GM11168 (cell line): ENCODE results near the gene TMEM200A.

Source experiments
- in situ Hi-C: fragments of 300-500 bp; cut with MboI; formaldehyde crosslinking; loops from one replicate; pipeline ENCODE4 v1.12.0; 2022; ENCODE audit warnings: low sequenced_read_pairs; ENCODE audit not compliant: unreplicated experiment

The TMEM200A gene

DNA sequence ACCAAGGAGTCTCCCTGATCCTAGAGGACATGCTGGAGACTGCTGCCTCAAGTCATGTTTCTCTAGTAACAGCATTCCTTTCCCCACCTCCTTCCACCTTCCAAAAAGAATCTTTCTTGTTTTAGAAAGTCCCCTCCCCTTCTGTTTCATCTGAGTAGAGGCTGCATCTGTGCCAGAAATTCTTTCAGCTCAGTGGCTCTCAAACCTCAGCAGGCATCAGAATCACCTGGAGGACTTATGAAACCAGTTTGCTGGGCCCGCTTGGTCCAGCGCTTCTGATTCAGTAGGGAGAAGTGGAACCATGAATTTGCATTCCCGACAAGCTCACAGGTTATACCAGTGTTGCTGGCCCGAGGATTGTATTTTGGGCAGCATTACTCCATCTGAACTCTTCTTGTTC lies 55.1 kb downstream of the TMEM200A start:
- in situ Hi-C loops, result no loop called here

DNA sequence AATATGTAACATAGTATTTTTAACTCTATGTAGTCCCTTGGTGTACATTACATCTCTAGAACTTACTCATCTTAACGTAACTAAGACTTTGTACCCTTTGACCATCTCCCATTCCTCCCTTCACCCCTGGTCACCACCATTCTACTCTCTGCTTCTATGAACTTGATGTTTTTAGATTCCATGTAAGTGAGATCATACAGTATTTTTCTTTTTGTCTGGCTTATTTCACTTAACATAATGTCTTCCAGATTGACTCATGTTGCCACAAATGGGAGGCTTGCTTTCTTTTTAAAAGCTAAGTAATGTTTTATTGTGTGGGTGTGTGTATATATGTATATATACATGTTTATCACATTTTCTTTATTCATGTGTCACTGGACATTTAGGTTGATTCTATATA lies 55.8 kb downstream of the TMEM200A start:
- in situ Hi-C loops, result no loop called here

DNA sequence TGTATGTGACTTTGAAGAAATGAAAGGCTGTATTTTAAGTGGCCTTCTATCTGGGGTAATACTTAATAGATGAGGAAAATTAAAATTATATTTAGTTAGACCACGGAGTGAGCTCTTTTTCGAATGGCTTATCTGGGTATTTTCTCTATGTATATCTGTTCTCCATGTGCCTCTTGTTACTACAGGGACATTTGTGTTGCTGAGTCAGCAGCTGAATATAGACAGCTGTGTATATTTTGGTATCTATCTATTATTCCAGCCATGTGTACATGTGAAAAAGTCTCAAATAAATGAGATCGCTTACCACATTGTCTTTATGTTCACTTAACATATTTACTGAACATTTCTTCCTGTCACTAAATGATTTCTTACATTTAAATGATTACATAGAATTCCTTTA lies 57.2 kb downstream of the TMEM200A start:
- in situ Hi-C loops, result no loop called here

DNA sequence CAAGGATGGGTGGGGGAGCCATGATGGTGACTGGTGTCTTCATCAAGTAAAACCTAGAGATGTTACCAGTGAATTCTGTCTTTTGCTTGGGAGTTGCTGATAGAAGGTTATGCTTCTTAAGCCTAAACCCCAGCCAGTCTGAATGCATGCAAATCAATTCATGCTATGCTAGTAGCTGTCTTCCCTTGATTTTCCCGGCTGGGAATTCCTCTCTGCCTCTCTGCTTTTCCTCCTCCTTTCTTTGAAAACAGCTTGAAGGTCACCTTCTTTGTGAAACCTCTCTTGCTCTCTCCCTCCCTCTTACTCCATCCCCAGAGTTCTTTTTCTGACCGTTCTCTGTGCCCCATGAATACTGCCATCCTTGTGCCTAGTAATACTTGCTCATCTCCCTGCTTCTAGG lies 58.9 kb downstream of the TMEM200A start:
- in situ Hi-C loops, result no loop called here

DNA sequence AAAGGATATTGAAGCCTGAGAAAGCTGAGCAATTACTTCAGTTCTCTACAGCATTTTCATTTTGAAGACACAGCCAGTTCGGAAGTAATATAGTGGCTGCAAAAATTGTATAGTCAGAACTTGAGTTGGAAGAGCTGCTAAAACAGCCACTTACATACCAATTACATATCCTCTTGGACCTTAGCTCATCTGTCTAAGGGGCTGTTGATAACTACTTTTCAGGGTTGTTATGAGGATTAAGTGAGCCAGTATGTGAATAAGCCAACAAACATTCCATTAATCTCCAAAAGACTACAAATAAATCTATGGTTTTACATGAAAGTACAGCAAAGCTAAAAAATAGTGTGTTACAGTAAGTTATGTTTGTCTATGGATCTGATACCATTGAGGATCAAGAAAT lies 59.7 kb downstream of the TMEM200A start:
- in situ Hi-C loops, result no loop called here

DNA sequence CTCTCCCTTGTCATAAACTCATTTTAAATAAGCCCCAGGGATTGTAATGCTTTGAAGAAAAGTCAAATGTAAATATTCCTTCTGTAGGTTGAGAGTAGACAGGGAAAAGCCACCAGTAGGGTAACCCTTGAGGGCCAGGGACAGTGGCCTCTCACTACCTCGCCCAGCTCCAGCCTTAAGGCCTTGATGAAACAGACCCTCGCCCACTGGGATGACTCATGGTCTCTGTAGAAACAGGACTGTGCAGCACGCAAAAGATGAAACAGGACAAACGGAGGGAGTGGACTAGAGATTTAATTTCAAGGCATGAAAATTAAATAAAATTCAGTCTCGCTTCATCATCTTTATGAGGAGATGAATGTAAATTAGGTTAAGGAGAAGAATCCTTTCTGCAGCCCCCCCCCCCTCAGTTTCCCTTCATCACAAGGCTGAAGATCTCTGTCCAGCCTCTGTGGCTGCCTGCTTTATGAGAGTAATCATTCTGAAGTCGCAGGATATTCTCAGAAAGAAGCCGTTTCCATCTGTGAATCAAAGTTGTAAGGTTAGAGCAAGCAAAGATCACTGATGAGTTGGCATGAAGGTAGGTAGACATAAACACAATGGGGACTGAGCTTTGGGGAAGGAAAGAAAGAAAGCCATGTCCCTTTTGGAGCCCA lies 60.4 kb downstream of the TMEM200A start:
- in situ Hi-C loops, result no loop called here

DNA sequence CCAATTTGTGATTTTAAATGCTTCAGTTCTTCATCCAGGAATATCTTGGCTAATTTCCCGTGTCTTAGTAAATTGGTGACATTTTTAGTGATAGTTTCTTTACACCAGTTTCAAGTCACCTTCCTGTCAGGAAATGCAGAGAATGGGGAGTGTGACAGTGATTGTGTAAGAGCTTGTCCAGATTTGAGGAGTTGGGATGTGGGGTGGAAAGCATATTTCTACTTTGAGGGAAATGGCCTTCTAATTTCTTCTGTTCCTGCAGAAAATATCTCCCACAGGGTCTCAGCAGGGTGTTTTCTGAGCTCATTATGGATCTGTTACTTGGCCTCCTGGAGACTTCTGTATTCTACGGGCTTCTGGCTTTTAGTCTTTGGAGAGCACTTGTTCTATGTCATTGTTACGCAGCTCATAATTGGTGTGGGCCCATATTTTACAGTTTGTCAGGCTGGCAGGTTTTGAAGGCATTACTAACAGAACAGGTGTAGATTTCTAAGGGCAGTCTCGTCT lies 65.6 kb downstream of the TMEM200A start:
- in situ Hi-C loops, result no loop called here

DNA sequence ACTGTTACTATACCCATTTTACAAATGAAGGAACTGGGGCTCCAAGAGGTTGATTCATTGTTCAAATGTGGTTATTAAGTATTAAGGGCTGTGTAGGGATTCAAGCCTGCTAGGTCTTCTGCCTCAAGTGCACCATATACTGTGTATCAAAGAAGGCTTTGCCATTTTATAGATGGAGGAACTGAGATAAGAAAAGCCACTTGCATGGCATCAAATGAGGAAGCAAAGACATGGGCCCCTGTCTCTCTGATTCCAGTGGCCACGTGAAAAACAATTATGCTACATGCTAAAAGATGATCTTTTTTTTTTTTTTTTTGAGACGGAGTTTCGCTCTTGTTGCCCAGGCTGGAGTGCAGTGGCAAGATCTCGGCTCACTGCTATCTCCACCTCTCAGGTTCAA lies 67.0 kb downstream of the TMEM200A start:
- in situ Hi-C loops, result no loop called here

DNA sequence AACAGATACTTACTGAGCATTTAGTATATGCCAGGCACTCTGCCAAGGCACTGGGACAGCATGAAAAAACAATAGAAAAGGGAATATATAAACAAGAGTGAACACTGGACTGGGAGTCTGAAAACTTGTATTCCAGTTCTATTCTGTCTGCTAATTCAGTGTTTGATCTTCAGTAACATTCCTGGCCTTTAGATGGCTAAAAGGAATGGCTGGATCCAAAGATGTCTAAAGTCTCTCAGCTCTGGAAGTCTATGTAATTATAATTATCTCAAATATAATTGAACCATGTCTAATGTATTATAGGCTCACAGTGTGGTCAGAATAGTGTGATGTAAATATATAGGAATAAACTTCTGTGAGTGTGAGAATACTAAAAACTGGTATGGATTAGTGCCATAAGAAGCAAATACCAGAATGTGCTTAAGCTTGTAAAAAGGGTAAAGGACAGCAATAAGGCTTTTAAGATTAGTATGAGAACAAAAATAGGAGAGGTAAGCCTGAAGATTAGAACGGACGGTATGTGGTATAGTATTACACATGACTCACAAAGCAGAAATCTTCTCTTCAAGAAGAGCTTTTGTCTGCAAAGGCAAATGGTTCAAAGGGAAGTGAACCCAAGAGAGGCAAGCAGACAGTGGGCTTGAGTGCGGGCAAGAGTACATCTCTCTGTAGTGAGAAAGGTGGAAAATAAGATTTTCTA lies 68.5 kb downstream of the TMEM200A start:
- in situ Hi-C loops, result no loop called here

DNA sequence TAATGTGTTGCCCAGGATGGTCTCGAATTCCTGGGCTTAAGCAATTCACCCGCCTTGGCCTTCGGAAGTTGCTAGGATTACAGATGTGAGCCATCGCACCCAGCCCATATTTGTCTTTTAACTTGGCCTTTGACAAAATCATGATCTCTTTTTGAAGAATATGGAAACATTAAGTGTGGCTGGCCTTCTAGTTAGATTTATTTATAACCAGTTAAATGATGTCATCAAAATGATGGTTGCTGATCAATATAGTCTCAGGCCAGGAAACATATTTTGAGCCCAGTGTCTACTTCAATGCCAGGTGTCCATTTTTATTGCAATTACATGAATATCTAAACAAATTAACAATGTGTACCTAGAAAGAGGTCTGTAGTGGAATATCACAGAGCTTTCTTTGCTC lies 69.4 kb downstream of the TMEM200A start:
- in situ Hi-C loops, result no loop called here

DNA sequence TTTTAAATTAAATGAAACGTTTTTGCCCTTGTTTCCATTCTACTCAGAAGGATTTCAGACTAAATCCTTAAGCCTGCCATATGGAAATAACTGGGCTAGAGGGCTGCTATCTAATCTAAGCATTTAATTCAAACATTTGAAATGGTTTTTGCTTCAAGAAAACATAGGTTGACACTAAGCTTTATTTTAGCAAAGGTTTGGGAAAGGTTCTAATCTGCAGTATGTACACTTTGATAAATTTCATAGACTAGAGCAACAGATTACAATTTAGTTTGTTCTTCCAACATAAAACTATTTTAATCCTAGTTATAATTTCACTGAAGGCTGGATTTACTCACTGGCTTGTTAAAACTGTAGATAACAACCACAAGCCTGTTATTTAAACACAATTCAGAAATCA lies 72.1 kb downstream of the TMEM200A start:
- in situ Hi-C loops, result no loop called here

DNA sequence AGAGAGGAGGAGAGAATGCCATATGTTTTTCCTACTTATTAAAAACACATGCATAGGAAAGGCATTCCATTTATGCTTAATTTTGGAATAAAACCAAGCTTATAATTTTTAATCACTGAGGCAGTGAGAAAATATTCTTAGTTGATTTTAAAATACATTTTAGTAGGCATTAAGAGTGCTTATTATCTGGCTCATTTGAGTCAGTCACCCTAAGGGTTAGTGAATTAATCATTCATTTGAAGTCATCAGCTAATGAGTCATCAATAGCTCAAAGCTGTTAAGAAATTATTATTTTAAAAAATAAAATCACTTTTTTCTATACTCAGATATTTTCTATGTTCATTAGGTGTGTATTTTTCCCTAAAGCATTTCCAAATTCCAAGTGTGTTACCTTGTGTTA lies 81.6 kb downstream of the TMEM200A start:
- in situ Hi-C loops, result no loop called here

DNA sequence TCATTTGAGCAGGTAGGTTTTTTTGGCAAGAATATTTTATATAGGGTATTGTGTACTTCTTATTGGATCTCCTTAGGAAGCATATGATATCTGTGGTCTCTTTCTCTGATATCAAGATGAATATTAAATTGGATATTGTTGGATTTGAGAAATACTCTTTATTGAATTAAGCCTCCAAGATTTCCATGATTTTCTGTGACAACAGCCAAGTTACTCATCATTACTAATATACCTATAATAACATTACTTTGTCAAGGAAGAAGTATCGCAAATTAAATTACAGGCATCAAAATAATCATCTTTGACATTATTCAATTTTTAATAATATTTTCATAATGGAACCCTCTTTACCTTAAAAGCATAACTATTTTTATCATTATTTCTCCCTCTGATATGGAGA lies 86.5 kb downstream of the TMEM200A start:
- in situ Hi-C loops, result no loop called here

DNA sequence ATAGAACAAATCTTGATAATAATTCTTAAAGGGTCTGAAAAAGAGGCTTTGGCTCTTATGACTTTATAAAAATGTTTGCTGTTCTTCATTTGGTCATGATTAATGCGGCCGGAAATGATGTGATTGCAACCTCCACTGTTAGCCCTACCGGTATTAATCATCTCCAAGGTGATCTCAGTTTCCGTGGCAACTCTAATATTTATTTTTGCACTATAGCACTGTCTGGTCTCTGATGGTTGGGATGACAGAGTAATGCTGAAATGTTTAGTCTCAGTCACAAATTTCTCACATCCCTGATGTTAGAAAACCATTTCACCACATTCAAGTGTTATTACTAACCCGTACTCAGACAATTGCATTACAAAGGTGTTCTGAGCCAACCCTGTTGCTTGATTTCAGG lies 87.4 kb downstream of the TMEM200A start:
- in situ Hi-C loops, result no loop called here

DNA sequence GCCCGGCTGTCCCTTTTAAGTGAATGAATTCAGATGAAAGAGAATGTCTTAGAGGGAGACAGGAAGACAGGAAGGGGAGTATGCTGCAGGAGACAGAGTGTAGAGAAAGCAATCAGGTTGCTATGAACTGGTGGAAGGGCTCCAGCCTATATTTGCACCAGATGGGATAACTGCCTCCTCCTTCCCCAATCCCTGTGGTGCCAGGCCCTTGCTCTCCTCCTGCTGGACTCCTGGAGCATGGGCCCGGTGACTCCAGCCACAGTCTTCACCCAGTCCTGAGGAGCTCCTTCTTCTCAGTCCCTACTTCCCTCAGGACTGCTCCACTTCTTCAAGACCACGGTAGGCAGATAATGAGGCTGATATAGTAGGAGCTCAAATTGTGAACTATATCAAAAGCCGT lies 91.8 kb downstream of the TMEM200A start:
- in situ Hi-C loops, result no loop called here

DNA sequence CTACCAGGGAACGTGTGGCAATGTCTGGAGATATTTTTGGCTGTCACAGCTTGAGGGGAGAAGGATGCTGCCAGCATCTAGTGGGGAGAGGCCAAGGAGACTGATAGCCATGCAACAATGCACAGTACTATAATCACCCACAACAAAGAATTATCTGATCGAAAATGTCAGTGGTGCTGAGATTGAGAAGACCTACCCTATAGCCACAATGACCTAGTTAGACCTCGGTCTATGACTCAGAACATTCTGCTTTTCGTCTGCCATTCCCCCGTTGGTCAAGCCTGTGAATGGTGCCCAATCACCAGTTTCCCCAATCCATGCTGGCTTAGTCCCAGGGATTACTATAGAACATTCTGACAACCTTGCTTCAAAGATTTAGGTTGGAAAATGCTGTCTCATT lies 93.5 kb downstream of the TMEM200A start:
- in situ Hi-C loops, result no loop called here

DNA sequence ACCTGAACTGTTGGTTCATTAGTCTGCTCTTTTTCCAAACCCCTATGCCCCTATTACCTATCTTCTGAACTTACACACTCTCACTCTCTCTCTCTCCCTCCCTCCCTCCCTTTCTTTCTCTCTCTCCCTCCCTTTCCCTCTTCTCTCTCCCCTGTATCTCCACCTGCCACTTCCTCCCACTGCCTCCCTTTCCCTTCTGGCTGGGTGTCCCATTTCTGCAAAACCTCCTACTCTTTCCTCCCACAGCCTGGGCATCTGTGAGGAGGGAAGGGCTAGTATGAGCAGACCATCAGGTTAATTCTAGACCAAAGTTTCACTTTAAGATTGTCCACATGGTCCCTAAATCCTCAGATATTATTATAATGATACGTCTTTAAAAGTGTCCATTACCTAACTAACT lies 95.1 kb downstream of the TMEM200A start:
- in situ Hi-C loops, result no loop called here

DNA sequence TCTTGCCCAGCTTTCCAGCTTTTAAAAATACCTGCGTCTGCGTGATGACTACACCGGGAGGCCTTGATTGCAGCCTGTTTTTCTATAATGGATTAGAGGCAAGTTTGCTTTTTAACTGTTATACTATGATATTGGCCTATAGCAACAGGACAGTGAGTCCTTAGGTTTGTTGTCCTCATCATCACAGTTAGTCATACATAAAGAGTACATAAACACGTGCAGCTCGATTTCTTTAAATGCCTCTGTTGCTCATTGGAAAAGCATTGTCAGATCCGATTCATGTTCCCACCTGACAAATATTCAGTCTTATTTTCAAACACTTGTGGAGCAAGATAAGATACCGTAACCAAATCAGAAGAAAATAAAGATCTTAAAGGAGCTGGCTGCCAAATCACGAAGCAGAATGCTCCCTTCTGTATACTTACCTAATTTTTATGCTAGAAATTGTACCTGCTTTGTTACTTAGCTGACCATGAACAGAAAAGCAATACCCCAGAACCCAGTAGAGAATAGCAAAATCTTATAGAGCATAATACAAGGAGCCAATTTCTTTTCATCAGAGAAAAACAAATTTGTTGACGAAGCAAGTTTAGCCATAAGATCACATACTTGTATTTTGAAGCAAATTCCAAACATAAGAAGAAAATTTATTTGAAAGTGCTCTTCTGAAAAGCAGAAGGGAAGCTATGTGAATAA lies 100.4 kb downstream of the TMEM200A start:
- in situ Hi-C loops, result no loop called here

DNA sequence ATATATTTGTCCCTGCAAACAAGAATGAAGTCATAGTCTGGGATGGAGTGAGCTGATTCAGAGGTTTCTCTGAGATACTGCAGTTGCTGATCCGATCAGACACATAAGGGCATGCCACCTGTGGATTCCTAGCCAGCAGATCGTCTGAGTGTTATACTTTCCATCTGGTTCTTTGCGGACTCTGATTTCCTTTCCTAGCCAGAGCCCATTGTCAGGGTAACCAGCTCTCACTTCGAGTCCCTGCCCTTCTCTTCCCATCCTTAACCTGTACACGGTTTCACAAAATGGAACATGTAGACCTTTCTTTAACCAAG lies 100.9 kb downstream of the TMEM200A start:
- in situ Hi-C loops, result no loop called here

DNA sequence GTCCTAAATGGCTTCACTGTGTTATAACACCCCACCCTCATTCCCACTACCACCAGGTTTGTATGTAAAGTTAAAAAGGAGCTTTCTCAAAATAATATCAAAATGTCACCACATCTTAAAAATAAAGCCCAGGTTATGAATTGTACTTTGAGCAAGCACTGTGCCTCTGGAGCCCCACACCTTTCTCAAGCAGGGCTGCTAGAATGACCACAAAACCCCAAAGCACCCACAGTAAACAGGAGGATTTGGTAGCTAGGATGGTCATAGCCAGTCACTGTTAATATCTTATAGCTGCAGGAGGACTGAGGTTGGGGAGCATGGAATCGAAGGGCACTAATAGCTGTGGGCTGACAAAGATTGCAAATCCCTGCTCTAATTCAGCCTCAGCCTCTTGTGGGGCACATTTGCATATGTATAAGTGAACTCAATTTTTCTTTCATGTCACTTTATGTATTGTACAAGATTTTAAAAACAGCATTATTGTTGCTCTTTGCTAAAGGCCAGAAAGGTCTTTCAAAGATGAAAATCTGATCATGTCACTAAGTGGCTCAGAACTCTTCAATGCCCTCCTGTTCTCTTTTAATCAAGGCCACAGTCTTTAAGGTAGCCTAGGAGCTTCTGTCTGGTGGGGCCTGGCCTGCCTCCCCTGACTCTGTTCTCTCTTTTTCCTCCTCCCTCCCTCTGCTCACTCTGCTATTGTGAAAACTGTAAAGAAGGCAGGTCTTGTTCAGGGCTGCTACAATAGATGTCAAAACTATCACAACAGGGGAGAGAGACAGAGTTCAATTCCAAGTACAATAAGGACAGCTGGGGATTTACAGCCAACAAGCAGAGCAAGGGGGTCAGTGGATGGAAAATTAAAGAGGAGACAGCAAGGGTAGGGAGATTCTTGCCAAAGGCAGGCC lies 101.6 kb downstream of the TMEM200A start:
- in situ Hi-C loops, result no loop called here

DNA sequence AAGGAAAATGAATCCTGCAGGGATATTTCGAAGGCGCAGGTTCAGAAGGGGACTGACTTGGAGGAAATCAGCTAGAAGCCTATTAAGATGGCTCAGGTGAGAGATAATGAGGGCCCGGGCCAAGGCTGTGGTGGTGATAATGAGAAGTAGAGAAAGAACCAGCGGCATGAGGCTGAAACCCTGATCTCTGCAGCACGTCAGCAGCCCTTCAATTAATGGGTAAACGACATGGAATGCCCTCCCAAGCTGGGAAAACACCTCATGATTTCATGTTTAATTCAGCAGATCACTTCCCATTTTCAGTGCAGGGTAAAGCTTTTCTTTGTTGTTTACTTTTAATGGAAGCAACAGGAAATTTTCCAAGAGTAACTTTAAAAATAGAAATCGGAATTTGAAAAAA lies 104.9 kb downstream of the TMEM200A start:
- in situ Hi-C loops, result no loop called here
